Stomach (tissue), 9 donors: ENCODE results near the gene GOLGA8B. TPM values are rescaled to one million over a fixed set of nuclear protein-coding genes. Genes with fewer than 3 reads are reported as not detected.
"Not testable (repeated sequence)": the region's sequence is repeated elsewhere in the genome, so short reads cannot be mapped to it uniquely, and the experiment has no call there.

Experiments
- DNase-seq, 2 donors: peaks; one replicate each; pipeline versions ENCODE4 v3.0.0 to v3.0.0-alpha.2; 2013 to 2019
- H3K27ac ChIP-seq, 5 donors: fragments of 200-600 bp in 4 of 5; sonication (generic) in 4 of 5; one replicate each; pipeline ENCODE4 v1.5.1; 2013 to 2019; ENCODE audit warnings: mild to moderate bottlenecking in 1 of 5, moderate library complexity in 1 of 5
- H3K27me3 ChIP-seq, 3 donors: fragments of 200-600 bp; sonication (generic); one replicate each; pipeline ENCODE4 v1.5.1; 2017 to 2019; ENCODE audit warnings: mixed run types in 1 of 3
- H3K36me3 ChIP-seq, 4 donors: fragments of 200-600 bp; sonication (generic); 1 replicate in 3 of 4; 2 replicates in 1 of 4; pipeline ENCODE4 v1.5.1; 2016 to 2019
- H3K4me1 ChIP-seq, 4 donors: fragments of 200-600 bp; sonication (generic); one replicate each; pipeline ENCODE4 v1.5.1; 2016 to 2019
- H3K4me3 ChIP-seq, 4 donors: fragments of 200-600 bp; sonication (generic) in 3 of 4; one replicate each; pipeline ENCODE4 v1.5.1; 2016 to 2019; ENCODE audit warnings: mild to moderate bottlenecking in 1 of 4
- H3K9me3 ChIP-seq, 4 donors: fragments of 200-600 bp; sonication (generic); one replicate each; pipeline ENCODE4 v1.5.1; 2016 to 2019
- WGBS, 5 donors: extraction: QIAGEN DNeasy Blood & Tissue Kit in 3 of 5; methylation state at CpG; one replicate each; pipeline versions ENCODE4 v1.1.5 to v1.1.7; 2013 to 2018; 5-methylcytosine and 5-hydroxymethylcytosine counted together
- intact Hi-C: fragments of 100-400 bp; cut with DNase I; formaldehyde crosslinking; loops from one replicate; pipeline ENCODE4 v1.15.1; 2023; ENCODE audit warnings: low total_unique reads
- polyA plus RNA-seq, 3 donors: library from polyadenylated mRNA; stranded (reverse); fragments of 200-250 nt; gene quantifications; one replicate each; pipeline ENCODE4 v1.2.3, GENCODE V29; 2013
- total RNA-seq, 5 donors: library from RNA; depleted of rRNA; stranded (reverse); fragments of >200 nt; gene quantifications; one replicate each; pipeline versions ENCODE4 v1.1.0 to v1.2.3, GENCODE V29; 2014 to 2016
- donor health status: healthy with polysubstance abuse.
- donor health status: Bipolar disorder and iron deficiency.
- donor health status: healthy.

The GOLGA8B gene
- total and polyA plus RNA-seq, 8 donors = 8.9 to 199 (median 33.3) TPM

DNA sequence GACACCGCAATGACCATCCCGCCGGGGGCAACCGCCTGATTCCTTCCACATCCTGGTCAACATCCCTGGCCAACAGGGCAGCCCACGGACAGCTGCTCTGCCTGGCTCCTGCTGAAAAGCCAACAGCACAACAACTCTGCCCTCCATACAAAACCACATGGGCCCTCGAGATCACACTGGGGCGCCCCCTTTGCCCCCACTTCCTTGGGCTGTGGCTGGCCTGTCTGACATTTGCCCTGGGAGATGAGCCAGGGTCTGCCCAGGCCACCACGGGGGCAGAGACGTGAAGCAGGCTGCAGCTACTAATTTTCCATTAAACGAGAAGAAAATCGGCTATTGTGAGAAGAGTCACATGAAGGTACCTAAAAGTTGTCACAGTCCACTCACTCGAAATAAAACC lies 16.3 kb downstream of the GOLGA8B start:
- H3K4me1 ChIP-seq, DNase-seq, H3K27ac ChIP-seq, H3K9me3 ChIP-seq, H3K36me3 ChIP-seq, H3K27me3 ChIP-seq, H3K4me3 ChIP-seq, intact Hi-C loops: not testable (repeated sequence)
- WGBS, 5 donors = 85 to 94% (median 92%) methylated on average over 5 to 7 of the region's 12 CpGs

DNA sequence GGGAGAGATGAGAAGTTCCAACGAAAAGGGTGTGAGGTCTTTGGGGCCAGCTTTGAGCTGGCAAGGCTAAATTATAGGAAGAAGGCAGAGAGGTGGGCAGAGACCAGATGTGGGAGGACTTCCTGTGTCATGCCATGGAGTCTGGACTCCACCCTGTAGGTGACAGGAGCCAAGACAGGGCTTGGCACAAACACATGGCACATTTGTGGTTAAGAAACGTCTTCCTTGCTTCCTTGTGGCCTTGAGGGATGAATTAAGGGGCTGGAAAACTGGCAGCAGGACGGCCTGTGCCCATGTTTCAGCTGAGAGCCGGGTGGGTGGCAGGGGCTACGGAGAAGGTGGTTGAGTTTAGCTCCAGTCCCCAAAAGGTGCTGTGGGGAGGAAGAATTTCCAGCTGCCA lies 18.7 kb downstream of the GOLGA8B start:
- DNase-seq, H3K4me3 ChIP-seq, H3K9me3 ChIP-seq, H3K27me3 ChIP-seq, H3K4me1 ChIP-seq, H3K36me3 ChIP-seq, intact Hi-C loops, H3K27ac ChIP-seq: not testable (repeated sequence)
- 76 to 100% (median 78%) methylated on average over 2 to 5 of the region's 5 CpGs for WGBS, 5 donors

DNA sequence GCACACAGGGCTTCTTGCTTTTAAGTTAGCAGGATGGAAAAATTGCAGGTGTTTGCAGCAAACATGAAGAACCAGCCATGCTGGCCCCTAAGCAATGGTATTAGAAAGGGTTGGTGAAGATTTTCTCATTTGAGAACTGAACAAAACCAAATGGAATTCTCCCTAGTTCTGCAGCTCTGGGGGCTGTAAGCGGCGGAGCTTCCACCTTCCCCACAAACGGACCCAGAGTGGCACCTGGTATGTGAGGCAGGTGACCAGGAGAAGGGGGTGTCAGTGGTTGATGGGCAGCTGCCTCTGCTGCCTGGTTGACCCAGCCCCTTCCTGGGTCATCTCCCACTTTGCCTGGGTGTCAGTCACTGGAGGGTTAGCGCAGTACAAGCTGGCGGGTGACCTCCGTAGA lies 22.6 kb downstream of the GOLGA8B start:
- DNase-seq, H3K27ac ChIP-seq, H3K36me3 ChIP-seq, H3K27me3 ChIP-seq, H3K9me3 ChIP-seq, intact Hi-C loops, H3K4me3 ChIP-seq, H3K4me1 ChIP-seq: not testable (repeated sequence)
- WGBS, 5 donors = 81 to 100% (median 83%) methylated on average over 2 to 3 of the region's 6 CpGs; no CpG with 5 or more reads in 1 of the 5 donors

DNA sequence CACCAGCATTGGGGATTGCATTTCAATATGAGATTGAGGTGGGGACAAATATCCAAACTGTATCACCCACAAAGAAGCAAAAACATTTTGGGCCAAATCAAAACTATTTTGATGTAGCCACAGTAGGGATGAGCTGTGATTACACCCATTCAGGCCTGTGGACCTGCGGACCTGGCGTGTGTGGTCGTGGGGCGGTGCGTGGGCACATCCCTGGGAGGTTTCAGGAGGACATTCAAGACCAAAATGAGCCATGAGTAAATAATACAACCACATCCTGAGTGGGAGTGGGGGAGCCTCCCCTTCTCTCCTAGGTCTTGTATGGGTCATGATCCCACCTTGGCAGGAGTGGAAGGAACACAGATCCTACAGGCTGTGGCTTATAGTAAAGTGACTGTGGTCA lies 23.7 kb downstream of the GOLGA8B start:
- H3K27ac ChIP-seq, H3K4me3 ChIP-seq, H3K36me3 ChIP-seq, H3K4me1 ChIP-seq, DNase-seq, H3K27me3 ChIP-seq, H3K9me3 ChIP-seq, intact Hi-C loops: not testable (repeated sequence)
- WGBS, 5 donors = 98 to 99% (median 98%) methylated on average over 5 of the region's 5 CpGs; no CpG with 5 or more reads in 1 of the 5 donors

DNA sequence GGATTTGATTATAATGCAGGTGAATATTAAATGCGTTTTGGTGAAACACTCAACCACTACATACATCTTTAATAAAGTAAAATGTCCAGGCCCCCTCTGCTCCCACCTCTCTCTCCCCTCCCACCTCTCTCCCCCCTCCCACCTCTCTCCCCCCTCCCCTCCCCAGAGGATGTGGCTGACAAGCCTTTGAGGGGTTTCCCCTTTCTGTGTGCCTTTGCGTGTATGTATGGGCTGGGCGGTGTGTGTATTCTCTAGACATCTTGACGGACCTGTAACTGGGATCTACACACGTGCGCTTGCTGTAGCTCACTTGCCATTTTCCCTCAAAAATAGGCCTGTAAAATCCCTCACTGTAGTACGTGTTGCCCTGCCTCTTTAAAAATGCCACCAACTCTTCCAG lies 28.3 kb downstream of the GOLGA8B start:
- H3K4me1 ChIP-seq, DNase-seq, H3K27me3 ChIP-seq, H3K4me3 ChIP-seq, intact Hi-C loops, H3K36me3 ChIP-seq, H3K9me3 ChIP-seq, H3K27ac ChIP-seq: not testable (repeated sequence)
- no CpG with 5 or more reads among the region's 7 CpGs for whole genome bisulfite sequencing, 5 donors

DNA sequence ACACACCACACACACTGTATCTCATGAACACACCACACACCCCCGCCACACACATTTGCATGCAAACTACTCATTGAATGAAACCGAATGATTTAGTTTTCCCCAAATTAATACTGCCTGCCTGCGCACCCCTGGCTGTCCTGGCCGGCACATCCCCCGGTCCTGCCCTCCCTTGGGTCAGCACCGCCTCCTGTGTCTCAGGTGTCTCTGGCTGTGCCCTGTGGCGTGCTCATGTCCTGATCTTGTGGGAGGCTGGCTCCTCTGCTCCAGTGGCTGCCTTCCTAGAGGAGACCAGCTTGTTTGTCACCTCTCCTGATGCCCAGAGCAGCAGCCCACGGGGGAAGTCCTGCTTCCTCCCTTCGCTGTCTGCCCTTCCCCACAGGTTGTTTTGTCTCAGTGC lies 28.7 kb downstream of the GOLGA8B start:
- H3K36me3 ChIP-seq, H3K4me3 ChIP-seq, H3K9me3 ChIP-seq, DNase-seq, intact Hi-C loops, H3K4me1 ChIP-seq, H3K27me3 ChIP-seq, H3K27ac ChIP-seq: not testable (repeated sequence)
- WGBS, 5 donors = 88 to 100% methylated on average over 3 to 5 of the region's 9 CpGs; no CpG with 5 or more reads in 3 of the 5 donors

DNA sequence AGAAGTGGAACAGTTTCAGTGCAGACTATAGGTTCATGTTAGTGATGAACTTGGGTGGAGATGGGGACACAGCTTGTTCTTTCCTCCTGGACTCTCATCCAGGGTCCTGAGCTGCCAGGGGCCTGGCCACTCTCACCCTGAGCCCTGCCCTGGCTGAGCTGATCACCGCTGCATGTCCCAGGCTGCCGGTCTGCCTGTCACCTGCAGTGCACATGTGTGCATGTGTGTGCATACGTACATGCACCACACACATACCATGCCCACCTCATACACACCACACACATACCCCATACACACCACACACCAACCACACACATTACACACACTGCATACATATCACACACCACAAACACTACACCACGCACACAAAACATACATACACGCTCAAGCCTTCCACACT lies 29.3 kb downstream of the GOLGA8B start:
- H3K27ac ChIP-seq, H3K27me3 ChIP-seq, H3K36me3 ChIP-seq, DNase-seq, H3K9me3 ChIP-seq, H3K4me1 ChIP-seq, intact Hi-C loops, H3K4me3 ChIP-seq: not testable (repeated sequence)
- WGBS, 5 donors = 94 to 100% (median 95%) methylated on average over 2 to 3 of the region's 5 CpGs

DNA sequence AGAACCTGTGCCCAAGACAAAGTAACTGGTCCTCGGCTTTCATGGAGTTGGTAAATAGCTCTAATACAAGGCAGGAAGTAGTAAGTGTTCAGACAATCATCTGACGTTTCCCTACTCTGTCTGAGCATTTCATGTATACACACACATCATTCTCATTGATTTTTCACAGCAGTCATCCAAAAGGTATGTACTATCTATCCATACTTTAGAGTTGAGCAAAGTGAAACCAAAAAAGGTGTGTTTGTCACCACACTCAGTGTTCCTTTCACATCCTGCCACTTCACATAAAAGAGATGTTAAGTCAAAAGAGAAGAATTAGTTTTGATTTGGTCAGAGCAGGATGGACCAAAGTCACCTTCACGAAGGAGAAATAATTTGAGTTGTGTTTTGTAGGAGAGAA lies 33.3 kb downstream of the GOLGA8B start:
- intact Hi-C loops, H3K4me3 ChIP-seq, DNase-seq: not testable (repeated sequence)

DNA sequence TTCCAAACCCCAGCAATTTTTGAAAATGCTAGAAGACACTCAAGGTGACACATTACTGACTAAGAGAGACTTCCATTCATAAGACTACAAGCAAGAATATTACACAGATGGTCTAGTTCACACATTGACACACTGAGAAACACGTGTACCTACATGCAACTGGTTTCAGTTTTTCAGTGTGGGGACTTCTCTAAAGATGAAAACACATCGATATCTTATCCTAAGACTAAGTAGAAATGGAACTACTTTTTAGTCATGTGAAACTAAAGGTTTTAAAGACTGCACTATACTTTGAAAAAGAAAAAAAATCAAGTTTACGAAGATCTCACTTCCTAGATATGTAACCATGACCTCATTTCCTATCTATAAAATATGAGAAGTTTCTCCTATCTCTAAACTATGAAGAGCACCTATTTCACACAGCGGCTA lies 34.1 kb downstream of the GOLGA8B start:
- intact Hi-C loops, H3K4me3 ChIP-seq, H3K9me3 ChIP-seq, H3K36me3 ChIP-seq, H3K4me1 ChIP-seq, H3K27ac ChIP-seq, DNase-seq, H3K27me3 ChIP-seq: not testable (repeated sequence)
- 93 to 100% (median 100%) methylated on average over 1 of the region's 4 CpGs for WGBS, 5 donors

More for the DNA sequence above, 33.3 kb downstream of the GOLGA8B start:
- H3K4me1 ChIP-seq, H3K36me3 ChIP-seq, H3K27ac ChIP-seq, H3K9me3 ChIP-seq, H3K27me3 ChIP-seq: not testable (repeated sequence)
- no CpG with 5 or more reads among the region's 3 CpGs for WGBS, 5 donors

DNA sequence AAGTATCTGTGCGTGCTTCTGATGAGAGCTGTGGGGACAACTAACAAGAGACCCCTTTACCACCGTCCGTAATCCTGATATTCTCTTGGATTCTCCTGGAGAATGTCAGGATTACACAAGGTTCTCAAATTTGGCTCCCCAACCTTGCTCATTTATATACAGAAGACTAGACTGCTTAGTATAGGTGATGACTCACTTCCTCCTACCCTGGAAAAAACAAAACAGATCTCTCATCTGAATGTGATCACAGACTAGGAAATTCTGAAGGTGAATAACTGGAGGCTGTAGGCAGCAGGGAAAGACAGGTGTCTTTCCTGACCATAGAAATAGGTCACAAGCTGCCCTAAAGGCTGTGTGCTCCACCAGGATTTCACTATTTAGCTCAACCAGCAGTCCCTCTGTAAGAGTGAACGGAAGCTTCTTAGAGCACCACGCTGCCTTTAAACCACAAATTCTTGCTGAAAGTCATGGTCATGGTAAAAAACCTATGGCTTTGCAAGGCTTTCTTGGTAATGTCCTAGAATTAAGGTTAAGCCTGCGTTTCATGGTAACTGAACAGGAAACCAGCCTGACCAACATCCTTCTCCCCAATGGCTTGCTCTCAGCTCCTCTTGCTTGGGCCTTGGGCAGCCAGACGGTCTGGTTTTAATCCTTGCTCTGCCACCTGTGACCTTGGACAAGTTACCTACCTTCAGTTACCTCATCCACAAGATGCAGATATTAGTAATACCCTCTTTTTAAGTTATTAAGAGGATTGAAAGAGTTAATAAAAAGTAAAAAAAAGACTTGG lies 39.4 kb downstream of the GOLGA8B start:
- 83% methylated on average over 1 of the region's 7 CpGs; no CpG with 5 or more reads in 4 of the 5 donors for WGBS, 5 donors
- H3K36me3 ChIP-seq, H3K4me1 ChIP-seq, DNase-seq, intact Hi-C loops, H3K4me3 ChIP-seq, H3K9me3 ChIP-seq, H3K27ac ChIP-seq, H3K27me3 ChIP-seq: not testable (repeated sequence)

DNA sequence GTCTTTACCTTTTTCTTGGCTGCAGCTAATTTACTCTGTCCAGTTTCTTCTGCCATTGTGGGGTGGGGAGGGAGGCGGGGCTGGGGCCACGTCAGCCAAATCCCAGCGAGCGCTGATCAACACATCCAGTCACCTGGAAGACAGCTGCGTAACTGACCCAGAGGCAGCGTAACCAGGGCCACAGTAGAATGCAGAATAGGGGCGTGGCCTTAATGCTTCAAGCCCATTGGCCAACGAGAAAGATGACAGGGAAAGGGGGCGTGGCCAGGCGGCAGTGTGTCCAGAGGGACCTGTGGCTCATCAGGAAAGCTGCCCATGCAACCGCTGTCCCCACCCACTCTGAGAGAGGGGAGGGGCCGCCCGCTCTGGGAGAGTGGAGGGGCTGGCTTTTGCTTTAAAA lies 47.6 kb downstream of the GOLGA8B start:
- intact Hi-C loops, H3K4me1 ChIP-seq, DNase-seq, H3K9me3 ChIP-seq, H3K4me3 ChIP-seq, H3K27me3 ChIP-seq, H3K27ac ChIP-seq, H3K36me3 ChIP-seq: not testable (repeated sequence)
- no CpG with 5 or more reads among the region's 13 CpGs for WGBS, 5 donors
